ENCODE results near the gene EVPL.

EVPL gene

DNA sequence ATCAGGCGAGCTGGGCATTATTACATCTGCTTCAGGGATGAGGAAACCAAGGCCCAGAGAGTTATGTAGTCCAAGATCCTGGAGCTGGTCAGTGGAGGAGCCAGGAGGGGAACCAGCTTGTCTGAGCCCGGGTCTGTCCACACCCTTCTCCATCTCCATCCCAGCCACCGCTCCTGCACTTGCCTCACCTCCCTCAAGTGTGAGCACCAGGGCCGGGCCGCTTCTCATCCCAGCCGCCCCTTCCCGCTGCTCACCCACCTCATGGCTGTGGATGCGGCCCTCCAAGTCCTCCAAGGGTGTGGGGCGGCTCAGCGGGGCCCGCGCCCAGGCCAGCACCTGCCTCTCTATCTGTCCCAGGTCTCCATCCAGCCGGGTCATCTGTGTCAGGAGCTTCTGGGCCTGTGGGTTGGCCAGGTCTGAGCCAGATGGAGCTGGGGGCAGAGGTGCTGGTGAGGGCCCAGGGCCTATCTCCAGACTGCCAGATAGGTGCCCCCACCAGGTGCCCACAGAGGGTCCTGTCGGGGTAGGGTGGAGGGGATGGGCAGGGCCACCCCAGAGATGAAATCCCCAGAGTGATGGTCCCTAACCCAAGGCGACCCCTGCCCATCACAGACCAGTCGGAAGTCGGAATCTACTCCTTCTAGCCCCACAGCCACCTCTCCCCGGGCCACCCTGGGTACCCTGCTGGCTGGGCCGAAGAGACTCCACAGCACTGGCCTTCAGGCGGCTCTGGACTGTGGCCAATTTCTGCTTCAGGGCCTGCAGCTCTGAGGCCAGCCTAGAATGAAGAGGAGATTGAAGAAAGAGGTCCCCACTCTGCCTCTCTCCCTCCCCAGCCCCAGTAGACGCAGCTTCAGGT lies 9.4 kb downstream of the EVPL start:
- no peak for DNase-seq

DNA sequence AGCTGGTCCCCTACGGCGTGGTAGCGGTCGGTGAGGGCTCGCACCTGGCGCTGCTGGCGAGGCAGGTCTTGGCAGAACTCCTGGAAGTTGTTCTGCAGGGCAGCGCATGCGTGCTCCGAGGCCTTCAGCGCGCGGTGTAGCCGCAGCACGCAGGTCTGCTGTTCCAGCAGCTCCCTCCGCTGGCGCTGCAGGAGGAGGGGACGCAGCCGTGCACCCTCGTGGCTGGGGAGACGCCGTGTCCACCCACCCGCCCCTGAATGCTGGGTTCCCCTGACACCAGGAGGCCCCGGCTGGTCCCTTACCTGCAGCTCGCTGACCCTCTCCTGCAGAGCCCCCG lies 12.2 kb downstream of the EVPL start:
- no peak for DNase-seq

DNA sequence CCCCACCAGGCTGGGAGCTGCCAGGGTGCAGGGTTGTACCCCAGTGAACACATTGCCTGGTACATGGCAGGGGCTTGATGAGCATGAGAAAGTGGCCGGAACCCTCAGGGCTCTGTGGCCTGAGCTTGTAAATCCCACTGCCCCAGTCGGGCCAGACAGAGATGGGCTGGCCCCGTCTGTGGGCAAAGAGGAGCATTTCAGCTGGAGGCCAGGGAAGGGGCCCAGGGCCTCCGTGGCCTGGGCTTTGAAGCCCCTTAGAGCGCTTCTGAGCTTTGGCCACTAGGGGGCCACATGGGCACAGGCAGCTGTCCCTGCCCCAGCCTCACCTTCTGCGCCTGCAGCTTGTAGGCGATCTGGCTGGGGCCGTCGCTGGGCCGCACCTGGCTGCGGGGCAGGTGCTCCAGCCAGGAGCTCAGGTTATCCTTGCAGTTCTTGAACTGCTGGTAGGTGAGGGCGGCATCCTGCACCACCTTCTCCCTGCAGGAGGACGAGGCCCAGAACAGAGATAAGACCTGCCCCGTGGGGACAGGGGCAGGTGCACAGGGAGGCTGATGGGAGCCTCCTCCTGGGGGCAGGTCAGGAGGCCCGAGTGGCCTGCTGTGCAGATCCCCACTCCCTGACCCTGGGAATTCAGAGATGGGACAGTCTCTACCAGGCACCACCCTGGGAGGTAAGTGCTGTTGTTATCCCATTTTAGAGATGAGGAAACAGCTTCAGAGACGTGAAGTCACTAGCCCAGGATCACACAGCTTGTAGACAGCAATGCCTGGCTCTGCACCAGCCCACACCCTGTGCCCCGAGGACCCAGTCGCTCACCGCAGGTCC lies 12.8 kb downstream of the EVPL start:
- DNase-seq = peak; percentile 65

DNA sequence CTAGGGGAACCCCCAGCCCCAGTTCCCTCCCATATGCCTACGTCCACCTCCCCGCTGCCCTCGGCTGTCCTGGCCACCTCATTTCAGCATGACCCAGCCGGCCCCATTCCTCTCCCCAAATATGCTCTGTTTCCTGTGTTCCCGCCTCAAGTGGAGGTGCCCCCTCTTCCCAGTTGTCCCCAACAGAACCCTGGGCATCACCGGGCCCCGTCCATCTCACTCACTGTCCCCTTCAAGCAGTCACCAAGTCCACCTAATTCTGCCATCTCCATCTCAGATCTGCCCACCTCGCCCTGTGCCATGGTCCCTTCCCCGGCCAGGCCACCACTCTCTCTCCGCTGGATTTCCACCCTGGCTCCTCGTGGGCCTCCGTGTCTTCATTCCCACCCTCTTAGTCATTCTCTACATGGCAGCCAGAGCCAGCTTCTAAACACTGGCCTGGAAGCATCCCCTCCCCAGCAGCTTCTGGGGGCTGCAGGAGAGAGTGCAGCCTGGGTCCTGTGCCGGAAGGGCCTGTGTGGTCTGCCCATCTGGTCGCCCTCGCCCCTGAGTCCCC lies 13.7 kb downstream of the EVPL start:
- no peak for DNase-seq

DNA sequence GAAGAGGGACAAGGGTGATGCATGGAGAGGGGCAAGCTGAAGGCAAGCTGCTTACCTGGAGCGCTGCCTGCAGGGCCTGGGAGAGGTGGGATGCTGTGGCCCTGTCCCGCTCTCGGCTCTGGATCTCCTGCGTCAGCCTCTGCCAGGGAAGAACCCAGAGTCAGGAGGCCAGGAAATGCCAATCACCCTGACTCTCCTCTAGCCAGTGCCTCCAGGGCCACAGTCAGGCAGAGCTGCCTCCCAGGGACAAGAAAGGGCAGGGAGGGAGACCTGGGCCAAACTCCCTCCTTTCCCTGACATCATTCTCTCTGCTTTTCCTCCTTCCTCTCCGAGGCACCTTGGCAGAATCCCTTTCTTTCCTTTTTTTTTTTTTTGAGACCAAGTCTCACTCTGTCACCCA lies 15.2 kb downstream of the EVPL start:
- DNase-seq = no peak

DNA sequence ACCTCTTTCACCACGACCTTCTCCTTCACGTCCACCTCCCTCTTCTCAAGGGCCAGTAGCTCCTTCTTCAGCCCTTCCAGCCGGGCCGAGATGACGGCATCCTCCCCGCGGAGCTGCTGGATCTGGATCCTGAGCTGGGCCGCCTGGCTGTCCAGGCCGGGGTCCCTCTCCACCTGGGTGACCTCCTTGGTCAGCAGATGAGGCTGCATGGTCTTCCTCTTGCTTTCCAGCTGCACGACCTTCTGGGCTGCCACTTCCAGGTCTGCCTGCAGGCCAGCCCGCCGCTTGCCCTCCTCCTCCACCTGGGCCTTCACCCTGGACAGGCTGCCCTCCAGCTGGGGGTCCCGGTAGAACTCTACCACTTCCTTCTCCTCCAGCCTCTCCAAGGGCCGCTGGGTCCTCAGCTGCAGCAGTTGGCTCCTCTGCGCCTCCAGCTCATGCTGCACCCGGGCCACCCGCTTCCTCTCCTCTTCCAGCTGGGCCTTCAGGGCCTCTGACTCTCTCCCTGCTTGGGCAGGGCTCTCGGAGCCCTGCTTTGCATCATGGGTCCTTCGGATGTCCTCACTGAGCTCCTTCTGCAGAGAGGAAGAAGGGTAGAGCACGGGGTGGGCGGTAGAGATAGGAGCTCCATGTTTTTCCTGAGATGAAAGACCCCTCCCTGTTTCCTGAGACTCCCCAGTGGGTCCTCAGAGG lies 17.0 kb downstream of the EVPL start:
- DNase-seq = no peak

DNA sequence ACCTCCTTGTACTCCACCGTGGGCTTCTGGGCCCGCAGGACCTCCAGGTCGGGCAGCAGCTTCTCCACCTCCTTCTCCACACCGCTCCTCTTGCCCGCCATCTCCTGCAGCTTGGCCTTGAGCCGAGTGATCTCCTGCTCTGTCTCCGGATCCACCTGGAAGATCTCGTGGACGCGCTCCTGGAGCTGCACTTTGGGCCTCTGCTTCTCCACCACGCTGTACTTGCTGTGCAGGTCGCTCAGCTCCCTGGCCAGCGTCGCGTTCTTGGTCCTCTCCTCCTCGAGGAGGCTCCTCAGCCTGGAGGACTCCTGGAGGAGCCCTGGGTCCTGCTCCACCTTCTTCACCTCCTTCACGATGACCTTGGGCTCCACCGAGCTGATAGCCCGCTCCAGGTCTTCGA lies 17.7 kb downstream of the EVPL start:
- no peak for DNase-seq

DNA sequence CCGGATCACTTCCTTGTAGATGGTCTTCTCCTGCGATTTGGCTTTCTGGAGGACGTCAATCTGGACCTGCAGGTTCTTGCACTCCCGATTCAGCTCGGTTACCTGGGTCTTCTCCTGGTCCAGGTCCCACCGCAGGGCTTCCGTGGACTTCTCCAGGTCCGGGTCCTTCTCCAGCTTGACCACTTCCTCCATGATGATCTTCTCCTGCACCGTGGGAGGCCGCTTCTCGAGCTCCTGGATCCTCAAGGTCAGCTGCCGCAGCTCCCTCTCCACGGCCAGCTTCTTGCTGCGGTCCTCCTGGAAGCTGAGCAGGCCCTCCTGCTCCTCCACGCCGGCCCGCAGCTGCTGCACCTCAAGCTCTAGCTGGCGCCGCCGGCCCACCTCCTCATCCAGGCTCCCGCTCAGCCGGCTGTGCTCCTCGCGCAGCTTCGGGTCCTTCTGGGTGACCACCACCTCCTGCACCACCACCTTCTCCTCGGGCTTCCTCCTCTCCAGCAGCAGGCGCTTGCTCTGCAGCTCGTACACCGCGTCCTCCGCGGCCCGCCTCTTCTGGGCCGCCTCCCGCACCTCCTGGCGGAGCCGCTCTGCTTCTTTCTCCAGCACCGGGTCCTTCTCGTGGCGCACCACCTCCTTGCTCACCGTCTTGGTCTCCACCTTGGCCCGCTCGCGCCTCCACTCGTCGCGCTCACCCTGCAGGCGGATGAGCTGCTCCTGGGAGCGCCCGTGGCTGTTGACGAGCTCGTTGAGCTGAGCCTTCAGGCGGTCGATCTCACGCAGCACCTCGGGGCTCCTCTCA lies 18.3 kb downstream of the EVPL start:
- DNase-seq = no peak

DNA sequence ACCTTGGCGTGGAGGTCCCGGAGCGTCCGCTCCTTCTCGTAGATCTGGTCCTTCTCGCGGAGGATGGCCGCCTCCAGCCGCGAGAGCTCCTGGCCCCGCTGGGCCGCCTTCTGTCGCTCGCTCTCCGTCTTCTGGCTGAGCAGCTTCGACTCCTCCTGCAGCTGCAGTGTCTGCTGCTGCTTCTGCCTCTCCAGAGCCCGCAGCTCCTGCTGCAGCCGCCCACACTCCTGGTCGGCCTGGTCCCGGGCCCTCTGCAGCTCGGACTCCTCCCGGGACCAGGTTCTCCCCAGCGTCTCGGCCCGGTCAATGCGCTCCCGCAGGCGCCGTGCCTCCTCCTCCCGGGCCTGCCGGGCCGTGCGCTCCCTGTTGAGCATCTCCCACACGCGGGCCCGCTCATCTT lies 18.9 kb downstream of the EVPL start:
- DNase-seq = no peak

DNA sequence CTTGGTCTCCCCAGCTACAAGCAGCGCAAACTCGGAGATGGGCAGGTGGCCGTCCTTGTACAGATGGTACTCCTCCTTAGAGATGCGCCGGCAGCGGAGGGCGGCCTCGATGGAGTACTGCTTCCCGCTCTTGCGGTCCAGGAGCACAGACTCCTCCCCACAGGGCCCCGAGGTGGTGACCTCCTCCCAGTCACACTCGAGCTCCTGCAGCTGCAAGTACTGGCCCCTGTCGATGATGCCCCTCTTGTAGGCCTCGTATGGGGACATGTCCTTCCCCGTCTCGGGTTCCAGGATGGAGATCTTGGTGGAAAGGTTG lies 19.3 kb downstream of the EVPL start:
- DNase-seq = no peak

DNA sequence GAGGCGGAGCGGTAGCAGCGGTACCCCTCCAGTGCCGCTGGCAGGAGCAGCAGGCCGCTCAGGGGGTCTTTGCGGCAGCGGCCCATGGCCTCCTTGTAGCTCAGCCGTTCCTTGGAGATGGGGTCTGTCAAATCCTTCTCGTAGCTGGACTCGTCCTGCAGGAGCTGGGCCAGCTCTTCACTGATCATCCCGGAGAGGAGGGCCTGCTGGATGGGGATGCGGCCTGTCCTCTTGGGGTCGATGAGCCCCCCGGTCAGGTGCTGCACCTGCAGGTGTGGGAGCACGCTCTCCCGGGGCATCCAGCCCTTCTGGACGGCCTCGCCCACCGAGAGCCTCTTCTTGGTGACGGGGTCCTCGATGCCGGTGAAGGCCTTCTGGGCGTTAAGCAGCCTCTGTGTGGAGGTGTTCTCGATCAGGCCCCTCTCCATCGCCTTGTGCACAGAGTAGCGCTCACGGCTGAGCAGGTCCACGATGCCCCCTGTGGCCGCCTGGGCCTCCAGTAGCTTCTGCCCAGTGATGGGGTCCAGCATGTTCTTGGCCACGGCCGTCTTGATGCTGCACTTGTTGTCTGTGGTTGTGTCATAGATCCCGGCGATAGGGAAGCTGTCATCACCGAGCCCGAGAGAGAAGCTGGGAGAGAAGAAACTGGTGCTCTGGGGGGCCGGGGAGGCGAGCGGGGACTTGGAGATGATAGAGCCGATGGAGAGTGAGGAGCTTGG lies 19.8 kb downstream of the EVPL start:
- no peak for DNase-seq

DNA sequence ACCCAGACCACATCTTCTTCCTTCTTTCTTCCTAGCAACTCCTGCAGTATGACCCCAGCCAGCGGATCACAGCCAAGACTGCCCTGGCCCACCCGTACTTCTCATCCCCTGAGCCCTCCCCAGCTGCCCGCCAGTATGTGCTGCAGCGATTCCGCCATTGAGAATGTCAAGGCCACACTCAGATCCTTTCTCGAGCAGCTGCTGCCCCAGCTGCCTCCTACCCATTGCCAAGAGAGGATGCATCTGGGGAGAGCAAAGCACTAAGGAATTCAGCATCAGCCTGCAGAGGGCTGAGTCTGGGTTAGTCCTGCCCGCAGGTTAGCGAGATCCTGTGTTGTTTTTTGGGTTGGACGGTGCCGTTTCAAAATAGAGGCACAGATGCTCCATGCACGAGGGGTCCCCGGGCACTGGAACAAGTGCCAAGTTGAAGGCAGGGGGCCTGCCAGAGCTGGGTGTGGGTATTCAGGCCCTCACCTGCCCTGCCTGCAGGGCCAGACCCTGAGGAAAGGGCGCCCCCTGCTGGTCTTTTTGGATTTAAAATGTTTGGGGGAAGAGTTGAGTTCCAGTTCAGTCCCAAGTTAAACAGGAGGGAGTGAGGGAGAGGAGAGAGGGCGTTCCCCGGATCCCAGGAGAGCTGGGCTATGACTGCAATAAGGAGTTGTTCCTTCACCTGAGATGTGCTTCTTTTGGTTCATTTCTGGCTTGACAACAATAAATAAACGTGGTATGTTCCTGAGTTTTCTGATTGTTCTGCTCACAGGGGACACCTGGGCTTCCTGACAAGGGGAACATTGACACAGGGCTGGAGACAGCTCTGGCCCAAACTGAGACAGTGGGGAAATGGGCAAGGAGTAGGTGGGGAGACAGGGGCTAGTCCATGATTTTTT lies 21.6 kb downstream of the EVPL start:
- DNase-seq = peak; percentile 83

DNA sequence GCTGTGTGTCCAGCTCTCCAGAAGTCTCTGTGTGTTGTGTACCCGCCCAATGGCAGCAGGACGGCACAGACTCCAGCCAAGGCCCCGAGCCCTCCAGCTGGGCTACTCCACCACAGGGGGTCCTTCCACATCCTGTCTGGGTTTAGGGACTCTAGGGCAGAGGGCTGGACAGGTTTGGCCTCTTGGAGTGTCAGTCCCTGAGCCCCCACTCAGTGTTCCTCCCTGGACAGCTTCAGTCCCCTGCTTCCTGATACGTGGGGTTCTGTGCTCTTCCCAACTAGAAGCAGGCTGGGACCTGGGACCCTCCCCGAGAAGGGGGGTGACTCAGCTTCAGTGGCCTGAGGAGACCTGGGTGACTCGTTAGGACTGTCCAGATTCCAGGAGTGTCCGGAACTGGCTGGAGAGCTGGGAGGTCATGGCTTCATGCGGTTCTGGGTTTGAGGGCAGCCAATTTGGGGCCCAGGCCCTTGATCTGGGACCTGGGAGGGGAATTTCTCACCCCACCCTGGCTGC lies 22.3 kb downstream of the EVPL start:
- no peak for DNase-seq

DNA sequence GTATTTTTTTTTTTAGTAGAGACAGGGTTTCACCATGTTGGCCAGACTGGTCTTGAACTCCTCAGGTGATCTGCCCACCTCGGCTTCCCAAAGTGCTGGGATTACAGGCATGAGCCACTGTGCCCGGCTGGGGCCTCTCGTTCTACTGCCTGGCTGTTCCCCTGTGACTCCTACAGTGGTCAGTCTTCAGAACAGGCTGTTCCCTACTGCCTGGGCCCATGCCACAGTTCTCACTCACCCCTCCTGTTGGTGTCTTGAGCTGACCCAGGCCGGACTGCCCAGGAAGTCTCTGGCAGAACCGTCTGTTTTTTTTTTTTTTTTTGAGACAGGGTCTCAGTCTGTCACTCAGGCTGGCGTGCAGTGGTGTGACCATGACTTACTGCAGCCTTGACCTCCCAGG lies 23.2 kb downstream of the EVPL start:
- DNase-seq = no peak

DNA sequence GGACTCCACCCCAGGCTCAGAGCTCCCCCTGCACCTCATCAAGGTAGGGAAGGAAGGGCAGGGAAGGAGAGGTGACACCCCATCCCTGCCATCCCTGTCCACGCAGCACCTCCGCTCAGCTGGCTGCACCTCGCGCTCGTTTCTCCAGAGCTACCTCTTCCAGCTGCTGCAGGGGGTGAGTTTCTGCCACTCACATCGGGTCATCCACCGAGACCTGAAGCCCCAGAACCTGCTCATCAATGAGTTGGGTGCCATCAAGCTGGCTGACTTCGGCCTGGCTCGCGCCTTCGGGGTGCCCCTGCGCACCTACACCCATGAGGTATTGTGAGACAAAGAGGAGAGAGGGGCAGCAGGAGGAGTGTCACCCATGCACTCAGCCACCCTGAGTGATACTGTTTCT lies 25.0 kb downstream of the EVPL start:
- no peak for DNase-seq

DNA sequence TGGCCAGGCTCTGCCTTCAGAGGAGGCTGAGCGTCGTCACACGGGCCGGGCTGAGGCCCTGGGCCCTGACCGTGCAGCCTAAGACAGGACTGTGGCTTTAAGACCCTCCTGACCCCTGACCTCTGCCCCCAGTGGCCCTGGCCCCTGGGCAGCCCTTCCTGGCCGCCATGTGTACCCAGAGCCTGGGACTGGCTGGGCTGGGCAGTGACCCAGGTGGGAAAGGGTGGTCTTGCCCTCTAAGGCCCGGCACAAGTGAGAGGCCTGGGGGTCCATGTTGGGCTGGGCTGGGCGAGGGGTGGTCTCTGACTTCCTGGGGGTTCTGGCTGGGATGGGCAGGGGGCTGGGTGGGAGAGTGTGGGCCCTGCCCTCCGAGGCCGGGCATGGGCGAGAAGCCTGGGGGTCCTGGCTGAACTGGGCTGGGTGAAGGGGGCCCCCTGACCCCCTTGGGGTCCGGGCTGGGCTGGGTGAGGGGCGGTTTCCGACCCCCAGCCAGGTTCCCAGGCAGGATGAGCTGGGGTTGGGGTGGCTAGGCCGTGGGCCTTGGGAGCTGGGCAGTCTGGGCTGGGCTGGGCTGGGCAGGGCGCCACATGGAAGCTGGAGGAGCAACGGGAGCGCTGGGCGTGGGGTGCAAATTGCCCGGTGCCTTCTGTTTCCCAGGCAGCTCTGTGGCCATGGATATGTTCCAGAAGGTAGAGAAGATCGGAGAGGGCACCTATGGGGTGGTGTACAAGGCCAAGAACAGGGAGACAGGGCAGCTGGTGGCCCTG lies 26.2 kb downstream of the EVPL start, which contains the start of gene CDK3:
Gene CDK3, plus strand, starts transcription at position 101 of the 767 bp plus-strand sequence. Its CDS starts 571 bp downstream, at position 672.
- no peak for DNase-seq

DNA sequence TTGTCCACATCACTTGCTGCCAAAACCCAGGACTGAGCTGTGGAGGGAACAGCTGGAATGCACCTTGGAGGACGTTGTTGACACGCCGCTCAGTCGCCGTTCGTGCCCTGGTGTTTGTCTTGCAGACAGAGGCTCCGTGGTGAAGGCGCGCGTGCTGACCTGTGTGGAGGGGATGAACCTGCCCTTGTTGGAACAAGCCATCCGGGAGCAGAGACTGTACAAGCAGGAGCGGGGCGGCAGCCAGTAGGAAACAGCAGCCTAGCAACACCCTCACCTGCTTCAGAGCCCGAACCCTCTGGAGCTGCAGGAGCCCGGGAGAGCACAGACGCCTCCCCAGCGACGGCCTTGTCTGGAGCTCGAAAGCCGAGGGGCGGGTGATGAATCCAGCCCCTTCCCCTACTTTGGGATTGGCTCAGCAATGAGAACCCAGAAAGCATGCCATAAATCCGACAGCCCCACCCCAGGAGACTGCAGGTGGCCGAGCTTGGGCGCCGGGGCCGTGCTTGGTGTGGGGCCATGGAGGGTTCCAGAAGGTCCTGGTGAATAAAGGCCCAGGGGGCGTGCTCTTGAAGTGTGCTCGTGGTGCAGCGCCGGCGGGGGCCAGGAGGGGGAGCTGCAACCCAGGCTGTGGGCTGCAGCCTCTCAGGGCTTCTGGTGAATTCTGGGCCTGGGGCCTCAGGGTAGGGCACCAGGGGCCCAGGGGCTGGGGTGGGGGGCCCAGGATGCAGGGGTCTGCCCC lies 26.9 kb downstream of the EVPL start:
- peak; percentile 61 for DNase-seq

DNA sequence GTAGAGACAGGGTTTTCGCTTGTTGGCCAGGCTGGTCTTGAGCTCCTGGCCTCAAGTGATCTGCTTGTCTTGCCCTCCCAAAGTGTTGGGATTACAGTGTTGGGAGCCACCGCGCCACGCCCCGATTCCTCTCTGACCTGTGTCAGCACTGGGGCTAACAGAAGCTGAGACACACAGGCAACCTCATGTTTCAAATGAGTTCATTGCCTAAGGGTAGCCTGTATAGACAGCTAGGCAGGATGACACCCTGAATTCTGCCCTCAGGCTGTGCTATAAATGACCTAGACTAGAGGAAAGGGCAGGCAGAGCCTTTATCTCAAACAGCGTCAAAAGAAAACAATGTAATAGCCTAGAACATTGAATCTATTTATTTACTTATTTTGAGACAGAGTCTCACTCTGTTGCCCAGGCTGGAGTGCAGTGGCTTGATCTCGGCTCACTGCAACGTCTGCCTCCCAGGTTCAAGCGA lies 28.7 kb downstream of the EVPL start:
- no peak for DNase-seq
